Epithelial cell of prostate (primary cell): ENCODE data around the gene CRTC1.

ENCODE experiments used
- DNase-seq: peaks from one replicate; pipeline ENCODE4 v3.0.0-alpha.2; 2011; ENCODE audit warnings: low read depth, low spot score
- H3K27ac ChIP-seq: fragments of 450-650 bp; 2 replicates; pipeline ENCODE4 v1.5.1; 2017; ENCODE audit warnings: mild to moderate bottlenecking

CRTC1 gene

DNA sequence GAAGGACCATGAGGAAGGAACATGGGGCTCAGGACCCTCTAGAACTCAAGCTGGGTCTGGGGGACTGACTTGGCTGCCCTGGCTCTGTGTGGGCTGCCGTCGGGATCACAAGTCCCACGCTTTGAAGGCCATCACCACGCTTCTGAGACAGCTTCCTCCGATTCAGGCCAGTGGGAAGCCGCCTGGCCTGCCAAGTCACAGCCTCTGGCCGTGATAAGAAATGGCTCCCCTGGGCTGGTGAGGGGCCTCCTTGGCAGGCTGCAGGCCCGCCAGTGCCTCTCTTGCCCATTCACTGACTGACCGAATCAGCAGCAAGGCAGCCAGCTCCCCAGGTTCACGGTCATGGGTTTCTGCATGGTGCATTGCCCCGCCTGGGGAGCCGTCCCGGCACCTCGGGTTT, 58.8 kb downstream of the CRTC1 start:
- no peak for DNase-seq
- H3K27ac ChIP-seq: no peak overlapping the region

GRCh38 chr19:18742838-18743783, 59.6 kb downstream of the CRTC1 start:
- no peak for DNase-seq

GRCh38 chr19:18743784-18744418, 60.4 kb downstream of the CRTC1 start:
- no peak overlapping the region for H3K27ac ChIP-seq
- no peak for DNase-seq

More at GRCh38 chr19:18742838-18743783, 59.6 kb downstream of the CRTC1 start:
- no peak overlapping the region for H3K27ac ChIP-seq

DNA sequence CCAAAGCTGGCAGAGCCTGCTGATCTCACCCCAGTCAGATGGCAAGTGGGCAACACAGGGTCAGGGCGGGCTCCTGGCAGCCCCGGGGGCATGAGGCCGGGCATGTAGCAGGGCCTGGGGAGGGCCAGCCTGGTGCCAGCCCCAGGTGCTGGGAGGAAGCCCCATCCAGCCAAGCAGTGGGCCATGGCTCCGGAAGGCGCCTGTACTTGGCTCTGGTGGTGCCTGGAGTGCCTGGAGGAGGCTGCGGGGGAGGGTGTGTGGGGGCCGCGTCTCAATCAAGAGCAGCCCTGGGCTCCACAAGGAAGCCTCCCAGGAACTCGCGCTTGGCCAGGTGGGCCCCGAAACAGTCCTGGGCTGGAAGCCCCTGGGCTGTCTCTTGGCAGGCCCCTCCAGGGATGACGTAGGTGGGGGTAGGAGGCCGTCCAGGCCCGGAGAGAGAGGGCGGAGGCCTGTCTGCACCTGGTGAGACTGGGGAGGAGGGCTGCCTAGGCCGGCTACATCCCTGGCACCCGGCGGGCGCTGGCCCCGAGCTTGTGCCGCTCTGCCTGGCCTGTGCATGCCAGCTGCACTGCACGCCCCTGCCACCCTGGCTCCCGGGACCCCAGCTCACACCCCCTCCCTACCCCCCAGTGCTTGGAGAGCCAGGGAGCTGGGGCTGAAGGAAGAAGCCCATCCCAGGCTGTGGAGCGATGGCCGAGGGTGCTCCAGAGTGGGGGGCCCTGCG, 61.7 kb downstream of the CRTC1 start:
- no peak overlapping the region for H3K27ac ChIP-seq
- DNase-seq: no peak

DNA sequence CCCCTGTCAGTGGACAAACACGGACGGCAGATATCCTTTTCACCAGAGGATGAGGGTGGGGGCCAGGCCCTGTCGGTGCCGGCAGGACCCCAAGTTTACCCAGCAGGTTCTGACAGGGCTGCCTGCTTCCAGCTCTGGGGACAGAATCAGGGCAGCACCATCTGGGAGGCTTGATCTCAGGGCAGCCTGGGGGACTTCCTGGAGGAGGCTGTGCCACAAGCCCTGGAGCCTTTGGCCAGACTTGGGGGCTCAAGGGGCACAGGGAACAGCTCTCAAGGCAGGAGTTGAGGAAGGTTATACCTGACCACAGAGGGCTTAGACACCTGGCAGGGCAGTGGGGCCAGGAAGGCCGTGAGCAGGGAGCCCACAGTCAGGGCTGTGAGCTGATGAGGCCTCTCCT, 62.5 kb downstream of the CRTC1 start:
- DNase-seq: no peak
- H3K27ac ChIP-seq: no peak overlapping the region

- DNase-seq: no peak
- no peak overlapping the region for H3K27ac ChIP-seq
Observed at GRCh38 chr19:18746401-18747325, 63.2 kb downstream of the CRTC1 start.

DNA sequence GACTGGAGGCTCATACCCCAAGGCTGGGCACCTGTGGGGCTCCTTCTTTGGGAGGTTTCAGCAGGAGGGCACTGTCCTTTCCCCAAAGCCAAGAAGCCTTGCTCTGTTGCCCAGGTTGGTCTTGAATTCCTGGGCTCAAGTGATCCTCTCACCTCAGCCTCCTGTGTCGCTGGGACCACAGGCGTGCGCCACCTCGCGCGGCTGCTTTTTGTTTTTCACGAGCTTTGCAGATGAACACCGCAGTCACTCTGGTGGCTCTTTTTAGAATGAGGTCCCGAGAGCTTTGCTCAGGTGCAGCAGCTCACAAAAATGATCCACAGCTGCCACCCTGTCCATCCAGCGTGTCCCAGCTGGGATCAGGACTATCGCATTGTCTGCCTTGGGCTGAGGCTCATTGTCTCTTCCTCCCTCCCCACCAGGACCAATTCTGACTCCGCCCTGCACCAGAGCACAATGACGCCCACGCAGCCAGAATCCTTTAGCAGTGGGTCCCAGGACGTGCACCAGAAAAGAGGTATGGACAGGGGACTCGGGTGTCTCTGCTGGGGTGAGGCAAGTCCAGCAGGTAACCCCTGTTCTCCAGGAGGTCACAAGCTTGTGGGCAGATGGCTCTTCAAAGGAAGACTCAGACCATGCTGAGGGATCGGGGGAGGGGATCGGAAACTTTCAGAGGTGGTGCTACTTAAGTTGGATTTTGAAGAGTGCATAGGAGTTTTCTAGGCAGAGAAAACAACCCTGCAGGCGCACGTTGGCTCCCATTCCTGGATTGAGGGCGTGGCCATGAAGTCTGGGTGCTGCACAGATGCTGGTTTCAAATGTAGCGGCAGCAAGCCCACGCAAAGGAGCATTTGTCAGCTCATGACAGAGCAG, 66.1 kb downstream of the CRTC1 start:
- DNase-seq: no peak
- H3K27ac ChIP-seq: no peak overlapping the region

DNA sequence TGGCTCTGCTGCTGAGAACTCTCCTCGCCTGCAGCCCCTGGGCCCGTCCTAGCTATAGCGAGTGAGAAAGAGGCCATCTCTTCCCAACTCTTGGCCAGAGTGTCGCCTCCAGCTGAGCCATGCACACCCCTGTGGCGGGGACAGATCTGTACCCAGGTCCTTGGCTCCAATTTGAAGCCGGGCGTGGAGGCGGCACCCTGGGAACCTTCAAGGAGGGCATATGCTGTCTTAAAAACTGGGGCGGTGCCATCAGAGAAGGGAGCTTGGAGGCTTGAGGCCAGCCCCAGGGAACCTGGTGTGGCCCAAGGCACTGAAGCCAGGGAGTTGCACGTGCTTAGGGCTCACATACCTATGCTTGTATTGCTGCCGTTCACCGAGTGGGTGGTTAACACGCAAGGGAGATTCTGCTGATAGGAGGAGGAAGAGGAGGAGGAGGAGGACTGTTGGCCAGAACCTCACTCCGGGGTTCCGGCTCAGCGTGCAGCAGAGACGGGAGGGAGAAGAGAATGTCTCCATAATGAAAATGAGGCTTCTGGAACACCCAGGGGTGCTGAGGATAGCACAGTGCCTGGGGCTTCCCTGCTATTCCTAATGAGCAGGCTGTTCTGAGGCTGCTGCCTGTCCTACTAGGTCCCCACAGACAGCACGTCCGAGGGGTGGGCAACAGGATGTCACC, 67.0 kb downstream of the CRTC1 start:
- no peak for DNase-seq
- H3K27ac ChIP-seq: no peak overlapping the region

GRCh38 chr19:18751571-18751970, 68.1 kb downstream of the CRTC1 start:
- no peak for DNase-seq
- no peak overlapping the region for H3K27ac ChIP-seq

DNA sequence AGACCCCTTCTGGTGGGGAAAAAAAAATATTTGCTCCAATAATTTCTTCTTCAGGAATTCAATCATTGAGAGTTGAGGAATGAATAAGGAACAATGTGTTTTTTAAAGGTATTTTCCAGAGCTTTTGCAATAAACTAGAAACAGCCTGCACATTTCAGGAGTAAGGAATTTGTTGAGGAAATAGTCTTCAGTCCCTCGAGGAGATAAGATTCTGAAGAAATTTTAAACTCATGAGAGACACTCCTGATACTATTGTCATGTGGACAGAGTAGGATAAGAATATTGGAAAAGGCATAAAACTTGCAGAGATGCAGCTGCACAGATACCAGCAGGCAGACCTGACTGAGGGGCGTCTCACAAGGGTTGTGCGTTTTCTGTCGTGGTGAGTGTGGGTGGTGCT, 71.0 kb downstream of the CRTC1 start:
- no peak overlapping the region for H3K27ac ChIP-seq
- DNase-seq: no peak

DNA sequence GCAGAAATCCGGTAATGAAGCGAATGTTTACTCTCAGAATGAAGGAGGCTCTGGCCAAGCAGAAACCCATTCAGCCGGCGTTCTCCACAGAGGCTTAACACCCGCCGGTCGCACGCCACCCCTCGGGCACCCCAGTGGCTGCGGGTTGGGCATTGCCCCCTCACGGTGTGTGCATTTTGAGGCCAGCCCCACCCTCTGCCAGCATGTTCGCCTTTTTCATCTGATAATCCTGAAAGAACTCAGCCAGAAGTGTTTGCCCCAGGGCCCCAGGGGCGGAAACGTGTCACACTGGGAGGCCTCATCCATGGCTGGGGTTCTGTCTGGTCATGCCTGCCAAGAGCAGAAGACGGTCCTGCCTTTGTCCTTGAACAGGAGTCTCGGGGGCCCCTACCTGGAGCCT, 73.4 kb downstream of the CRTC1 start:
- DNase-seq: peak; percentile 36

DNA sequence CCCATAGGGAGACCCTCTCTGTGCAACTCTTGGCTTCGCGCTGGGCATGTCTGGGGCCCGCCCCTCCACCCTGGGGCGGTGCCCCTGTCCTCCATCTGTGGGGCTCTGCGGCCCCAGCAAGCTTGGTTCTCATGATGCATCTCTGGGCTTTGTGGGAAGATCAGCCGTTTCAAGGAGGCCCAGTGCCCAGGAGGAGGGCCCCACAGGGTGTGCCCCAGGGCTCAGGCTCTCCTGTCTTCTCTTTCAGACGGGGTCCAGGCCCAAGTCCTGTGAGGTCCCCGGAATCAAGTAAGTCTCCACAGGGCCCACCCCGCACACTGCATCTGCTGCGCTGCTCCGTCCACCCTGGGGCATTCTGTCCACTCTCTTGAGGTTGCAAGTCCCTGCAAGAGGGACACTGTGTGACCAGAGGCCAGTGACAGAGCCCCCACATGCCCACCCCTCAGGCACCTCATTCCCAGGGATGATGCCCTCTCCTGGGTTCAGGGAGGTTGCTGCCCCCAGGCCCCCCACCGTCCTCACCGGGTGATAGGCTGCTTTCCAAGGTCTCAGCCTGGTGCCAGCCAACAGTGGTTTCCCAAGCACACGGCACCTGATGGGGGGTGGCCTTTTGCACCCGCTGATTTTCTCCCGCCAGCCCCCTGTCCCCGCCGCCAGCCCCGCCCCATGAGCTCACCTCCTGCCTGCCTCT, 76.0 kb downstream of the CRTC1 start:
- no peak for DNase-seq
- no peak overlapping the region for H3K27ac ChIP-seq

More for the DNA sequence above, 73.4 kb downstream of the CRTC1 start:
- H3K27ac ChIP-seq: peak overlapping the region; percentile 91

GRCh38 chr19:18759995-18760426, 76.5 kb downstream of the CRTC1 start:
- DNase-seq: no peak
- H3K27ac ChIP-seq: no peak overlapping the region

DNA sequence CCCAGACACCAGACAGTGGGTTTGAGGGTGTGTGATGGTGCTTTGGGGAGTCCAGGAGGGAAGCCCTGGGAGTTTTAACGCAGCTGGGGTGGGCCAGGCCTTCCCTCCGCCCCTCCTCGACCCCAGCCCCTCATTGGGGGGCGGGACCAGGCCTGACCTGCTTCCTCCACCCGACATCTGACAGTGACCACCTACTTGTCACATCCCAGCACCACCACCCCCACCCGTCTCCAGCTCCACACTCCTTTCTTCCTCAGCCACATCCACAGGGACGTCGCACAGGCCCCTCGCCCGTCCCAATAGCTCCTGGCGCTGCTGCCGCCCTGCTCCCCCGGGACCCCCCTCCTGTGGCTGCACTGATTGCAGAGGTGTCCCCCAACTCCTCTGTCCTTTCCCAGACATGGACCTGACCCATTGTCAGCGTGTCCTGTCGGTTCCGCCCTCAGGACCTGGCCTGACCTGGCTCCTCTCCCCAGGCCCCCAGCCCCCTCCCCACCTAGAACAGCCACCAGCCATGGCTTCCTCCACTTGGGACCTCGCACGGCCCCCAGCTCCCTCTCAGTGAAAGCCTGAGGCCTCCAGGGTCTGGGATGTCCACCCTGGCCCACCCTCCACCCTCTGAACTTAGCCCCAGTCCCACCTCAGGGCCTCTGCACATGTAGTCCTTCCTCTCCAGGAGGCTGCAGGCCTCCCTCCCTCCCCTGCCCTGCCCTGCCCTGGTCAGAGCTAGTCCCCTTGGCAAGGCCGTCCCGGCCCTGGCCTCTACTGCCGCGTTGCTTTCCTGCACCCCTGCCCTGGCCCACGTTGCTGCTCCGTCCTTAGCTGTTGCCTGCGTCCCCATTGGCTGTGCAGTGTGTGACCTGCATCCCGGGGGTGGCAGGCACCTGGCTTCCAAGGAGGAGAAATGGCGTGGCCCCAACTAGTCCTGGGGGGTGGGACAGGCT, 77.2 kb downstream of the CRTC1 start:
- no peak overlapping the region for H3K27ac ChIP-seq
- DNase-seq: no peak

DNA sequence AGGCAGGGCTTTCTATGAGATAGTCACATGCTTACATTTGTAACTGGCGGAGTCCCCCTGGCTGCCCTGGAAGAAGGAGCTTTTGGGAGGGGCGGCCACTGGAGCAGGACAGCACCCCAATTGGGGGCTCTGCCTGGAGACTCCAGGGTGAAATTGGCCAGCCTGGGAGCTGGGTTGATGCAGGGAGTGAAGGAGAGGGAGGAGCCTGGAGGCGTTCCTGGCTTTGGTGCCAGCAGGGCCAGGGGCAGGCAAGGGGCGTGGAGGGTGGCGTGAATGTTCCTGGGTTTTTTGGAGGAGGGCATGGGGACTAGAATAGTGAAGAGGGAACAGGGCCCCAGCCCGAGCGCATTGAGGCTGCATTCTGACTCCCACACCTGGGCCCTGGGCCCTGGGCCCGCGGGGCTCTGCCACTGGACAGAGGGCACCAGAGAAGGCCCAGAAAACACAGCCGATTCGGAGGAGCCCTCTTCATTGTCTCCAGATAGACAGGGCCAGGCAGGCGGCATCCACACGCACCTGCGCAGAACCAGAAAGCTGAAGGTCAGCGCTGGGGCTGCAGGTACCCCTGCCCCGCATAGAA, 78.1 kb downstream of the CRTC1 start:
- peak overlapping the region; percentile 87 for H3K27ac ChIP-seq
- DNase-seq: no peak
